ENCODE data around the gene IL32.
"Not testable (repeated sequence)": the region's sequence is repeated elsewhere in the genome, so short reads cannot be mapped to it uniquely, and the experiment has no call there.

- TF ChIP-seq CTCF (IDR thresholded peaks at IDR 0.05); TP53 (CRISPR knock-in tag; IDR thresholded peaks at IDR 0.05); NFYB (CRISPR knock-in tag; conservative IDR thresholded peaks at IDR 0.05; ENCODE audit: low read depth): not testable (repeated sequence)
- TF ChIP-seq, protein P1, sequence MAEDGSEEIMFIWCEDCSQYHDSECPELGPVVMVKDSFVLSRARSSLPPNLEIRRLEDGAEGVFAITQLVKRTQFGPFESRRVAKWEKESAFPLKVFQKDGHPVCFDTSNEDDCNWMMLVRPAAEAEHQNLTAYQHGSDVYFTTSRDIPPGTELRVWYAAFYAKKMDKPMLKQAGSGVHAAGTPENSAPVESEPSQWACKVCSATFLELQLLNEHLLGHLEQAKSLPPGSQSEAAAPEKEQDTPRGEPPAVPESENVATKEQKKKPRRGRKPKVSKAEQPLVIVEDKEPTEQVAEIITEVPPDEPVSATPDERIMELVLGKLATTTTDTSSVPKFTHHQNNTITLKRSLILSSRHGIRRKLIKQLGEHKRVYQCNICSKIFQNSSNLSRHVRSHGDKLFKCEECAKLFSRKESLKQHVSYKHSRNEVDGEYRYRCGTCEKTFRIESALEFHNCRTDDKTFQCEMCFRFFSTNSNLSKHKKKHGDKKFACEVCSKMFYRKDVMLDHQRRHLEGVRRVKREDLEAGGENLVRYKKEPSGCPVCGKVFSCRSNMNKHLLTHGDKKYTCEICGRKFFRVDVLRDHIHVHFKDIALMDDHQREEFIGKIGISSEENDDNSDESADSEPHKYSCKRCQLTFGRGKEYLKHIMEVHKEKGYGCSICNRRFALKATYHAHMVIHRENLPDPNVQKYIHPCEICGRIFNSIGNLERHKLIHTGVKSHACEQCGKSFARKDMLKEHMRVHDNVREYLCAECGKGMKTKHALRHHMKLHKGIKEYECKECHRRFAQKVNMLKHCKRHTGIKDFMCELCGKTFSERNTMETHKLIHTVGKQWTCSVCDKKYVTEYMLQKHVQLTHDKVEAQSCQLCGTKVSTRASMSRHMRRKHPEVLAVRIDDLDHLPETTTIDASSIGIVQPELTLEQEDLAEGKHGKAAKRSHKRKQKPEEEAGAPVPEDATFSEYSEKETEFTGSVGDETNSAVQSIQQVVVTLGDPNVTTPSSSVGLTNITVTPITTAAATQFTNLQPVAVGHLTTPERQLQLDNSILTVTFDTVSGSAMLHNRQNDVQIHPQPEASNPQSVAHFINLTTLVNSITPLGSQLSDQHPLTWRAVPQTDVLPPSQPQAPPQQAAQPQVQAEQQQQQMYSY (CRISPR knock-in tag; IDR thresholded peaks at IDR 0.05) = not testable (repeated sequence)
Measured at GRCh38 chr16:3052571-3053329, 12.7 kb upstream of the IL32 start.

All from WTC11 (cell line).